Testis (tissue), 2 donors: ENCODE measurements around the gene CTNS.

Experiments
- CTCF ChIP-seq, 3 experiments: fragments of 450-650 bp in 2 of 3; fragments of 200-600 bp in 1 of 3; sonication (generic) in 1 of 3; IDR thresholded peaks; one replicate each; pipeline ENCODE4 v1.5.1; 2016 to 2019; ENCODE audit warnings: antibody characterized with exemption in 3 of 3, mild to moderate bottlenecking in 2 of 3, moderate library complexity in 1 of 3
- POLR2A ChIP-seq: fragments of 450-650 bp; IDR thresholded peaks from one replicate; pipeline ENCODE4 v1.6.1; 2017; ENCODE audit warnings: antibody characterized with exemption, mild to moderate bottlenecking, moderate library complexity

- no peak for TF ChIP-seq CTCF (IDR thresholded peaks at IDR 0.05)
- no peak for TF ChIP-seq POLR2A
Measured at GRCh38 chr17:3590768-3591167, 45.8 kb upstream of the CTNS start.
